Suprapubic skin (tissue), 3 donors: ENCODE results near the gene L3MBTL4.

Experiments used
- POLR2A ChIP-seq, 2 donors: fragments of 450-650 bp; IDR thresholded peaks; one replicate each; pipeline ENCODE4 v1.6.1; 2017; ENCODE audit warnings: antibody characterized with exemption in 2 of 2, mild to moderate bottlenecking in 2 of 2, moderate library complexity in 2 of 2
- TF ChIP-seq, protein P1 (sequence below), 2 donors: fragments of 200-600 bp in 1 of 2; fragments of 450-650 bp in 1 of 2; sonication (generic) in 1 of 2; IDR thresholded peaks; one replicate each; pipeline ENCODE4 v1.5.1; 2016 to 2019; ENCODE audit warnings: antibody characterized with exemption in 2 of 2, mild to moderate bottlenecking in 1 of 2, moderate library complexity in 1 of 2

DNA sequence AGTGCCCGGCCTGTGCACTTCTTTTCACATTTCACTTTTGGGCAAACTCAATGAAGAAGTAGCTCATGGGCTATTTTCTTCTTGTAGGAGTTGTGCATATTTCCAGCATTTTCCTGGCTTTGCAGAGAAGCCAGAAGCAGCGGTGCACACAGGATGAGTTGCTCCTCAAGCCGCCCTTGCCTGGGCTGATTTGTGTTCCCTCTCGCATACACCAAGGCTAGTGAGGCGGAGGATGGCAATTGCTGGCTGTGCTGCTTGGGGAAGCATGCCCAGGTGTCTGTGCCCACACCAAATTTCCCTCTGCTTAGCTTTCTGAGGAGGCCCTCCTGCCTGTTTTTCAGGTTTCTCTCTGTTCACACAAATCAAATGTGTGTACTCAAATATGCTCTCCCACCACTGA, 434.0 kb downstream of the L3MBTL4 start:
- TF ChIP-seq, protein P1, sequence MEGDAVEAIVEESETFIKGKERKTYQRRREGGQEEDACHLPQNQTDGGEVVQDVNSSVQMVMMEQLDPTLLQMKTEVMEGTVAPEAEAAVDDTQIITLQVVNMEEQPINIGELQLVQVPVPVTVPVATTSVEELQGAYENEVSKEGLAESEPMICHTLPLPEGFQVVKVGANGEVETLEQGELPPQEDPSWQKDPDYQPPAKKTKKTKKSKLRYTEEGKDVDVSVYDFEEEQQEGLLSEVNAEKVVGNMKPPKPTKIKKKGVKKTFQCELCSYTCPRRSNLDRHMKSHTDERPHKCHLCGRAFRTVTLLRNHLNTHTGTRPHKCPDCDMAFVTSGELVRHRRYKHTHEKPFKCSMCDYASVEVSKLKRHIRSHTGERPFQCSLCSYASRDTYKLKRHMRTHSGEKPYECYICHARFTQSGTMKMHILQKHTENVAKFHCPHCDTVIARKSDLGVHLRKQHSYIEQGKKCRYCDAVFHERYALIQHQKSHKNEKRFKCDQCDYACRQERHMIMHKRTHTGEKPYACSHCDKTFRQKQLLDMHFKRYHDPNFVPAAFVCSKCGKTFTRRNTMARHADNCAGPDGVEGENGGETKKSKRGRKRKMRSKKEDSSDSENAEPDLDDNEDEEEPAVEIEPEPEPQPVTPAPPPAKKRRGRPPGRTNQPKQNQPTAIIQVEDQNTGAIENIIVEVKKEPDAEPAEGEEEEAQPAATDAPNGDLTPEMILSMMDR (IDR thresholded peaks at IDR 0.05): no peak
- no peak for TF ChIP-seq POLR2A (IDR thresholded peaks at IDR 0.05)
